ENCODE data around the gene TSC22D3. TPM values are rescaled to one million over a fixed set of nuclear protein-coding genes. Genes with fewer than 3 reads are reported as not detected.

TSC22D3 gene
- polyA plus RNA-seq, 1 of the 3 experiments (the other 2 are of a cell fraction), result 9.2 TPM

- ChIA-PET POLR2A (no interaction called here), CTCF (interaction anchor here (1.6 kb wide), 1 partner anchor 38 kb away, joined by 4 read pairs; the partner anchor contains the start of gene NCBP2L)
- no peaks in the 10 kb centered on the region for H3K79me2 ChIP-seq (ENCODE audit: insufficient read depth)
- no peaks in the 10 kb centered on the region for H3K9me2 ChIP-seq
- H3K4me3 ChIP-seq (ENCODE audit: low read depth in 2 of 2, low read length in 1 of 2), result no peak overlapping the region
- peaks cover 0 to 11% of the 10 kb centered on the region in 2 experiments; a peak in 1 of 4 replicates for H3K4me1 ChIP-seq (ENCODE audit: control insufficient read depth in 1 of 2, insufficient read depth in 2 of 2, low read depth in 1 of 2, low read length in 1 of 2)
- no peaks in the 10 kb centered on the region for H4K20me1 ChIP-seq (ENCODE audit: insufficient read depth)
- H3K27ac ChIP-seq (ENCODE audit: low read depth in 2 of 2, low read length in 1 of 2), result no peak overlapping the region
- peaks cover 48% of the 10 kb centered on the region; the same call in 1 of the 2 replicates for H3K27me3 ChIP-seq (ENCODE audit: insufficient read depth)
- H3F3A ChIP-seq (replicated peaks; ENCODE audit: insufficient read depth), result no peaks in the 10 kb centered on the region
- no peak for DNase-seq
- no peak overlapping the region for H3K4me2 ChIP-seq
- no peaks in the 10 kb centered on the region for H3K36me3 ChIP-seq (replicated peaks in 1 of 2; ENCODE audit: control insufficient read depth in 1 of 2, insufficient read depth in 2 of 2, low read length in 1 of 2)
- WGBS (ENCODE audit: low lambda C conversion rate), result 27% methylated on average over 3 of the region's 3 CpGs
- H2AFZ ChIP-seq (ENCODE audit: low read depth), result no peak overlapping the region
- no peak overlapping the region for H3K9ac ChIP-seq
- H3K9me3 ChIP-seq, result no peaks in the 10 kb centered on the region
- no peak for TF ChIP-seq MAX (IDR thresholded peaks at IDR 0.05; ENCODE audit: low read depth)
- TF ChIP-seq IRF3 (IDR thresholded peaks at IDR 0.05; ENCODE audit: low read depth, low read length), result no peak
- TF ChIP-seq ELF1 (IDR thresholded peaks at IDR 0.05), result no peak
- no peak for TF ChIP-seq RCOR1 (IDR thresholded peaks at IDR 0.05; ENCODE audit: low read length)
- no peak for TF ChIP-seq ZBTB33 (IDR thresholded peaks at IDR 0.05; ENCODE audit: borderline replicate concordance, low read depth)
- TF ChIP-seq RXRA (IDR thresholded peaks at IDR 0.05; ENCODE audit: borderline replicate concordance, low read depth), result no peak
- TF ChIP-seq TEAD4 (IDR thresholded peaks at IDR 0.05; ENCODE audit: borderline replicate concordance, insufficient read depth), result no peak
- TF ChIP-seq CTCF (IDR thresholded peaks at IDR 0.05), result no peak
Observed at GRCh38 chrX:107739541-107739940, 36.0 kb downstream of the TSC22D3 start.

GRCh38 chrX:107738768-107739167 lies 36.8 kb downstream of the TSC22D3 start:
- no peak for DNase-seq
- 35% methylated on average over 8 of the region's 8 CpGs for WGBS (ENCODE audit: low lambda C conversion rate)
- no peaks in the 10 kb centered on the region for H3K79me2 ChIP-seq (ENCODE audit: insufficient read depth)
- ChIA-PET CTCF (interaction anchor here (1.2 kb wide), 1 partner anchor 20 kb away, joined by 4 read pairs; no protein-coding TSS in a partner anchor), POLR2A (no interaction called here)
- no peak overlapping the region for H3K4me3 ChIP-seq (ENCODE audit: low read depth in 2 of 2, low read length in 1 of 2)
- H3K27ac ChIP-seq (ENCODE audit: low read depth in 2 of 2, low read length in 1 of 2), result no peak overlapping the region
- no peaks in the 10 kb centered on the region for H3K36me3 ChIP-seq (replicated peaks in 1 of 2; ENCODE audit: control insufficient read depth in 1 of 2, insufficient read depth in 2 of 2, low read length in 1 of 2)
- no peak overlapping the region for H3K4me2 ChIP-seq
- no peaks in the 10 kb centered on the region for H3K9me3 ChIP-seq
- H3F3A ChIP-seq (replicated peaks; ENCODE audit: insufficient read depth), result no peaks in the 10 kb centered on the region
- peaks cover 46% of the 10 kb centered on the region; the same call in 1 of the 2 replicates for H3K27me3 ChIP-seq (ENCODE audit: insufficient read depth)
- H4K20me1 ChIP-seq (ENCODE audit: insufficient read depth), result no peaks in the 10 kb centered on the region
- H3K4me1 ChIP-seq (ENCODE audit: control insufficient read depth in 1 of 2, insufficient read depth in 2 of 2, low read depth in 1 of 2, low read length in 1 of 2), result peaks cover 0 to 11% of the 10 kb centered on the region in 2 experiments; a peak in 1 of 4 replicates
- TF ChIP-seq EP300 (IDR thresholded peaks at IDR 0.05; ENCODE audit: borderline replicate concordance in 1 of 2, low read depth in 1 of 2, low read length in 1 of 2), result no peak
- no peaks in the 10 kb centered on the region for H3K9me2 ChIP-seq
- no peak overlapping the region for H2AFZ ChIP-seq (ENCODE audit: low read depth)
- no peak overlapping the region for H3K9ac ChIP-seq

Measured in SK-N-SH (cell line).